H9 (cell line): Measurements from ENCODE around the gene PTPN23. TPM values are rescaled to one million over a fixed set of nuclear protein-coding genes. Genes with fewer than 3 reads are reported as not detected.

ENCODE experiments used
- DNase-seq: peaks from one replicate; pipeline ENCODE4 v3.0.0-alpha.2; 2017
- H2AFZ ChIP-seq: one replicate; pipeline ENCODE4 v1.6.1; 2013; ENCODE audit warnings: mild to moderate bottlenecking, low read length, control low read depth, moderate library complexity
- H2AK5ac ChIP-seq: 2 replicates; pipeline ENCODE4 v1.6.1; 2013; ENCODE audit warnings: low read length, control low read depth, mixed read lengths; ENCODE audit not compliant: insufficient read length
- H2BK120ac ChIP-seq: one replicate; pipeline ENCODE4 v1.6.1; 2013; ENCODE audit warnings: low read depth, mild to moderate bottlenecking, low read length, control low read depth, inconsistent platforms; ENCODE audit not compliant: poor library complexity, severe bottlenecking
- H2BK12ac ChIP-seq: 2 replicates; pipeline ENCODE4 v1.6.1; 2013; ENCODE audit warnings: low read length, control low read depth, mixed read lengths, low read depth; ENCODE audit not compliant: insufficient read length
- H2BK15ac ChIP-seq: 2 replicates; pipeline ENCODE4 v1.6.1; 2013; ENCODE audit warnings: low read depth, low read length, control low read depth
- H2BK20ac ChIP-seq: one replicate; pipeline ENCODE4 v1.6.1; 2013; ENCODE audit warnings: low read depth, mild to moderate bottlenecking, low read length, control low read depth, inconsistent platforms; ENCODE audit not compliant: poor library complexity, severe bottlenecking
- H2BK5ac ChIP-seq: 2 replicates; pipeline ENCODE4 v1.6.1; 2013; ENCODE audit warnings: low read length, control low read depth, mixed read lengths; ENCODE audit not compliant: insufficient read length
- H3K14ac ChIP-seq: 2 replicates; pipeline ENCODE4 v1.6.1; 2013; ENCODE audit warnings: low read length, control low read depth; ENCODE audit not compliant: insufficient read depth
- H3K18ac ChIP-seq: 2 replicates; pipeline ENCODE4 v1.6.1; 2013; ENCODE audit warnings: low read depth, mild to moderate bottlenecking, mixed read lengths, low read length, control low read depth; ENCODE audit not compliant: insufficient read length
- H3K23ac ChIP-seq: 2 replicates; pipeline ENCODE4 v1.6.1; 2013; ENCODE audit warnings: low read length, control low read depth, mixed read lengths, low read depth; ENCODE audit not compliant: insufficient read length
- H3K23me2 ChIP-seq: 2 replicates; pipeline ENCODE4 v1.6.1; 2013; ENCODE audit warnings: low read depth, mild to moderate bottlenecking, mixed read lengths, low read length, control low read depth; ENCODE audit not compliant: insufficient read length, poor library complexity, severe bottlenecking
- H3K27ac ChIP-seq: 2 replicates; pipeline ENCODE4 v1.5.1; 2013; ENCODE audit warnings: low read length, control low read depth, mixed read lengths, low read depth; ENCODE audit not compliant: insufficient read length
- H3K27me3 ChIP-seq: 2 replicates; pipeline ENCODE4 v1.6.1; 2013; ENCODE audit warnings: low read length, control low read depth, inconsistent platforms; ENCODE audit not compliant: insufficient read depth
- H3K4ac ChIP-seq: 2 replicates; pipeline ENCODE4 v1.6.1; 2013; ENCODE audit warnings: low read depth, mild to moderate bottlenecking, control low read depth, inconsistent platforms, low read length, moderate library complexity
- H3K4me1 ChIP-seq: 2 replicates; pipeline ENCODE4 v1.6.1; 2013; ENCODE audit warnings: low read length, control low read depth, inconsistent platforms; ENCODE audit not compliant: insufficient read depth
- H3K4me2 ChIP-seq: 2 replicates; pipeline ENCODE4 v1.6.1; 2013; ENCODE audit warnings: low read length, control low read depth, mixed read lengths; ENCODE audit not compliant: insufficient read length, insufficient read depth
- H3K56ac ChIP-seq: 2 replicates; pipeline ENCODE4 v1.6.1; 2013; ENCODE audit warnings: low read depth, mild to moderate bottlenecking, mixed read lengths, low read length, control low read depth; ENCODE audit not compliant: insufficient read length
- H3K79me1 ChIP-seq: 2 replicates; pipeline ENCODE4 v1.6.1; 2013; ENCODE audit warnings: low read depth, mild to moderate bottlenecking, moderate library complexity, low read length, control low read depth, inconsistent platforms; ENCODE audit not compliant: insufficient read depth, poor library complexity, severe bottlenecking
- H3K79me2 ChIP-seq: 2 replicates; pipeline ENCODE4 v1.6.1; 2013; ENCODE audit warnings: low read length, control low read depth, inconsistent platforms; ENCODE audit not compliant: insufficient read depth
- H3K9ac ChIP-seq: 2 replicates; pipeline ENCODE4 v1.6.1; 2013; ENCODE audit warnings: low read length, control low read depth, mixed read lengths; ENCODE audit not compliant: insufficient read length; ENCODE audit errors: extremely low read depth
- H3K9me3 ChIP-seq: one replicate; pipeline ENCODE4 v1.6.1; 2013; ENCODE audit warnings: low read depth, low read length, inconsistent platforms; ENCODE audit not compliant: control insufficient read depth
- H3T11ph ChIP-seq: one replicate; pipeline ENCODE4 v1.6.1; 2013; ENCODE audit warnings: mild to moderate bottlenecking, low read length, control low read depth, inconsistent platforms
- H4K20me1 ChIP-seq: one replicate; pipeline ENCODE4 v1.6.1; 2013; ENCODE audit not compliant: control insufficient read depth, insufficient read length, insufficient read depth
- H4K5ac ChIP-seq: 2 replicates; pipeline ENCODE4 v1.6.1; 2013; ENCODE audit warnings: low read depth, mild to moderate bottlenecking, mixed read lengths, low read length, control low read depth; ENCODE audit not compliant: insufficient read length
- H4K8ac ChIP-seq: replicated peaks from 2 replicates; pipeline ENCODE4 v1.6.1; 2013; ENCODE audit warnings: low read length, control low read depth, mixed read lengths, low read depth; ENCODE audit not compliant: insufficient read length
- H4K91ac ChIP-seq: 2 replicates; pipeline ENCODE4 v1.6.1; 2013; ENCODE audit warnings: low read depth, mild to moderate bottlenecking, moderate library complexity, mixed read lengths, low read length, control low read depth; ENCODE audit not compliant: insufficient read length
- H3K27ac Mint-ChIP-seq, 3 experiments: 2 replicates in 2 of 3; 3 replicates in 1 of 3; pipeline ENCODE4 v1.8.0; 2020 to 2021; ENCODE audit warnings: mixed read lengths in 3 of 3, mild to moderate bottlenecking in 1 of 3, moderate library complexity in 1 of 3
- H3K27me3 Mint-ChIP-seq: 2 replicates; pipeline ENCODE4 v1.8.0; 2021; ENCODE audit warnings: low read depth, mild to moderate bottlenecking, moderate library complexity, mixed read lengths
- H3K36me3 Mint-ChIP-seq, 3 experiments: 2 replicates in 2 of 3; 3 replicates in 1 of 3; pipeline ENCODE4 v1.8.0; 2020 to 2021; ENCODE audit warnings: low read depth in 3 of 3, mixed read lengths in 3 of 3; ENCODE audit not compliant: insufficient read depth in 1 of 3
- H3K4me1 Mint-ChIP-seq, 2 experiments: 2 replicates each; pipeline ENCODE4 v1.8.0; 2020; ENCODE audit warnings: mixed read lengths in 2 of 2
- H3K4me3 Mint-ChIP-seq, 2 experiments: 2 replicates in 1 of 2; 3 replicates in 1 of 2; pipeline ENCODE4 v1.8.0; 2020 to 2021; ENCODE audit warnings: mild to moderate bottlenecking in 2 of 2, mixed read lengths in 2 of 2, moderate library complexity in 1 of 2
- H3K9me3 Mint-ChIP-seq, 2 experiments: 2 replicates in 1 of 2; 3 replicates in 1 of 2; pipeline ENCODE4 v1.8.0; 2020; ENCODE audit warnings: mild to moderate bottlenecking in 2 of 2, mixed read lengths in 2 of 2, moderate library complexity in 1 of 2
- CTCF ChIP-seq: fragments of 200-600 bp; sonication (generic); conservative IDR thresholded peaks from 3 replicates; pipeline ENCODE4 v1.8.0; 2021; ENCODE audit warnings: antibody characterized with exemption, mild to moderate bottlenecking
- WGBS: extraction: QIAGEN DNeasy Blood & Tissue Kit; methylation state at CpG from one replicate; pipeline ENCODE4 v1.1.7; 2013; ENCODE audit warnings: missing lambda C conversion rate, low lambda C conversion rate, mixed read lengths; ENCODE audit not compliant: insufficient read length; ENCODE audit errors: extremely low coverage; 5-methylcytosine and 5-hydroxymethylcytosine counted together
- total RNA-seq: library from RNA; stranded (reverse); gene quantifications from 2 replicates; pipeline ENCODE4 v1.2.1, GENCODE V29; 2021

Gene PTPN23
- total RNA-seq, 1 experiment from 2014 or later, result 42.2 TPM

- H2BK15ac ChIP-seq, result no peak overlapping the region
- no peak overlapping the region for H3K9ac ChIP-seq
- no peak overlapping the region for H2BK12ac ChIP-seq
- 0 out of 7 replicates have a peak overlapping the region, but pooled peaks of 1 of the 3 experiments have one; percentile 55 for H3K27ac Mint-ChIP-seq
- H2AFZ ChIP-seq, result no peak overlapping the region
- no peak overlapping the region for H4K91ac ChIP-seq
- H4K20me1 ChIP-seq, result no peaks in the 10 kb centered on the region
- DNase-seq, result no peak
- H3K36me3 Mint-ChIP-seq, result peaks cover 30 to 55% (median 40%) of the 10 kb centered on the region in 3 experiments
- H2BK20ac ChIP-seq, result no peak overlapping the region
- H2AK5ac ChIP-seq, result no peak overlapping the region
- H3K4me2 ChIP-seq, result no peak overlapping the region
- no peak overlapping the region for H3K4ac ChIP-seq
- H3K23me2 ChIP-seq, result no peaks in the 10 kb centered on the region
- no peak overlapping the region for H3K23ac ChIP-seq
- no peak overlapping the region for H4K5ac ChIP-seq
- peaks cover 10 to 14% of the 10 kb centered on the region in 2 experiments for H3K4me1 Mint-ChIP-seq
- H3K9me3 Mint-ChIP-seq, result no peaks in the 10 kb centered on the region
- H3K9me3 ChIP-seq, result no peaks in the 10 kb centered on the region
- no peaks in the 10 kb centered on the region; the same call in 1 of the 2 replicates for H3K27me3 ChIP-seq
- H2BK120ac ChIP-seq, result no peak overlapping the region
- H3K79me2 ChIP-seq, result no peaks in the 10 kb centered on the region
- H4K8ac ChIP-seq, result no peak overlapping the region
- H3K79me1 ChIP-seq, result no peaks in the 10 kb centered on the region
- H2BK5ac ChIP-seq, result no peak overlapping the region
- no peak overlapping the region for H3K56ac ChIP-seq
- H3K18ac ChIP-seq, result no peak overlapping the region
- no peak overlapping the region for H3K14ac ChIP-seq
- WGBS, result no CpG with 5 or more reads among the region's 7 CpGs
- H3K4me3 Mint-ChIP-seq, result no peak overlapping the region
- H3T11ph ChIP-seq, result no peak overlapping the region
- H3K4me1 ChIP-seq, result no peaks in the 10 kb centered on the region
- 0 out of 3 replicates have a peak, but pooled peaks have one; percentile 11 for TF ChIP-seq CTCF
- H3K27me3 Mint-ChIP-seq, result no peaks in the 10 kb centered on the region
- H3K27ac ChIP-seq, result no peak overlapping the region
These were observed 49.8 kb downstream of the PTPN23 start for GRCh38 chr3:47430606-47431005.
